Middle frontal gyrus (tissue), 1 donor: ENCODE results near the gene ROMO1.
"Not testable (repeated sequence)": the region's sequence is repeated elsewhere in the genome, so short reads cannot be mapped to it uniquely, and the experiment has no call there.

Experiments used
- DNase-seq: peaks from one replicate; pipeline ENCODE4 v3.0.0-alpha.2; 2015; ENCODE audit warnings: low spot score; ENCODE audit errors: extremely low spot score

The ROMO1 gene

GRCh38 chr20:35729836-35730582, 30.8 kb downstream of the ROMO1 start:
- DNase-seq: no peak

- no peak for DNase-seq
Measured at GRCh38 chr20:35730583-35731468, 31.6 kb downstream of the ROMO1 start.

- DNase-seq: no peak
Measured at GRCh38 chr20:35731469-35731788, 32.2 kb downstream of the ROMO1 start.

- DNase-seq: no peak
Measured at GRCh38 chr20:35731862-35732643, 32.8 kb downstream of the ROMO1 start.

GRCh38 chr20:35732644-35732982, 33.4 kb downstream of the ROMO1 start:
- no peak for DNase-seq

- no peak for DNase-seq
Measured at GRCh38 chr20:35734374-35734773, 35.2 kb downstream of the ROMO1 start.

- DNase-seq: no peak
Measured at GRCh38 chr20:35734777-35735649, 35.8 kb downstream of the ROMO1 start.

GRCh38 chr20:35735826-35736470, 36.7 kb downstream of the ROMO1 start:
- no peak for DNase-seq

- DNase-seq: no peak
Measured at GRCh38 chr20:35737865-35738333, 38.7 kb downstream of the ROMO1 start.

- DNase-seq: no peak
Measured at GRCh38 chr20:35738410-35739179, 39.4 kb downstream of the ROMO1 start.

- DNase-seq: no peak
Measured at GRCh38 chr20:35739294-35740163, 40.3 kb downstream of the ROMO1 start.

GRCh38 chr20:35741892-35742740, 42.9 kb downstream of the ROMO1 start, which contains the start of gene RBM39:
TSS of gene RBM39 (minus strand) at chr20:35742260. CDS start at chr20:35740874, 1,386 bp downstream.
- DNase-seq: peak; percentile 100

GRCh38 chr20:35742741-35743523, 43.7 kb downstream of the ROMO1 start:
- no peak for DNase-seq

GRCh38 chr20:35743693-35744491, 44.7 kb downstream of the ROMO1 start:
- no peak for DNase-seq

GRCh38 chr20:35744492-35744841, 45.3 kb downstream of the ROMO1 start:
- DNase-seq: not testable (repeated sequence)
